ENCODE measurements around the gene DUS2.

The DUS2 gene

DNA sequence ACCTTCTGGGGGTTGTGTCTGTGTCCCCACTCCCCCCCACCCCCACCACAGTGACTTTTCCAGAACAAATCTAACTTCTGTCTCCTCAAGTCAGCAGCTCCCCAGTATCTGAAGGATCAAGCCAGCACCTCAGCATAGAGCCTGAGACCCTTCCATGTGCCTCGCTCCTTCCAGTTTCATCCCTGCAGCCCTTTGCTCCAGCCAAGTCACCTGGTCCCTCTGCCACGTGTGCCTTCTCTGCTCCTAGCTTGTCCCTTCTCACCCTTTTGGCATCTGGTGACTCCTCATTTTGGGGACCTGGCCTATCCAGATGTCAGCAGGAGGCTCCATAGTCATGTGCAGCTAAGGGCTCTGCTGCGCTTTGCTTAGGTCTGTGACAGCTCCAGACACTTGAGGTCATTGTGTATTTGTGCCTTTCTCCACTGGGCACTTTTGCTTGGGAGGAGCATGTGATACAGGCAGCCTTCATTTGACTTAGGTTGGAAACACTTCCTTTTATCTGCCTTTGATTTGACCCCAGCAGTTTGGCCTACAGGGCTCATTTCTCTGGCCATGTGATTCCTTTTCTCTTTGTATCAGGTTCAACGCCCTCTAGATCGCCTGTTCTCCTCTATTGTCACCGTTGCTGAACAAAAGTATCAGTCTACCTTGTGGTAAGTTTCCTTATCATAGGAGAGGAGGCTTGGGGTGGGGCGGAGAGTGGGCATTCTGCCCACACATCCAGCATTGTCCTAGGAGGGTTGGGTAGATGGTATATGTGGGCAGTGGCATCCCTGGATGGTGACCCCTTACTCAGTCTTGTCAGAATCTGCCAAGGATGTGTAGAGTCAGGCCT is 55.0 kb downstream of the DUS2 start:
- DNase-seq (ENCODE audit: low spot score) = no peak

DNA sequence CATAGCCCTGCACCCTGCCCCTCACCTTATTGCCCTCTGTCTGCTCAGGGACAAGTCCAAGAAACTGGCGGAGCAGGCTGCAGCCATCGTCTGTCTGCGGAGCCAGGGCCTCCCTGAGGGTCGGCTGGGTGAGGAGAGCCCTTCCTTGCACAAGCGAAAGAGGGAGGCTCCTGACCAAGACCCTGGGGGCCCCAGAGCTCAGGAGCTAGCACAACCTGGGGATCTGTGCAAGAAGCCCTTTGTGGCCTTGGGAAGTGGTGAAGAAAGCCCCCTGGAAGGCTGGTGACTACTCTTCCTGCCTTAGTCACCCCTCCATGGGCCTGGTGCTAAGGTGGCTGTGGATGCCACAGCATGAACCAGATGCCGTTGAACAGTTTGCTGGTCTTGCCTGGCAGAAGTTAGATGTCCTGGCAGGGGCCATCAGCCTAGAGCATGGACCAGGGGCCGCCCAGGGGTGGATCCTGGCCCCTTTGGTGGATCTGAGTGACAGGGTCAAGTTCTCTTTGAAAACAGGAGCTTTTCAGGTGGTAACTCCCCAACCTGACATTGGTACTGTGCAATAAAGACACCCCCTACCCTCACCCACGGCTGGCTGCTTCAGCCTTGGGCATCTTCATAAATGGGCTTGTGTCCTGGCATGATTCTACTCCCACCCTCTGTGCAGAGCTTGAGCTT is 55.8 kb downstream of the DUS2 start:
- no peak for DNase-seq (ENCODE audit: low spot score)

DNA sequence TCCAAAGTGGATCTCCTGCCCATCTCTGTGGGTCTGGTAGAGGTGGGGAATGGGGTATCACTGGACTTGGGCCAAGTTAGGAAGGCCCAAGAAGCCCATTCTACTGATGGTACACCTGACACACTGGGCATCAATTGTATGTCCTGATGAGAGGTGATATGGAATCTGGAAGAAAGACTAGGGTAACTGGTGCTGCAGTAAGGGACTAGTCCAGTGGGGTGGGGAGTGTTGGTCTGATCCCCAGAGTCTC is 56.2 kb downstream of the DUS2 start:
- DNase-seq (ENCODE audit: low spot score) = no peak

GRCh38 chr16:68079626-68080344 is 56.7 kb downstream of the DUS2 start:
- peak; percentile 73 for DNase-seq (ENCODE audit: low spot score)

DNA sequence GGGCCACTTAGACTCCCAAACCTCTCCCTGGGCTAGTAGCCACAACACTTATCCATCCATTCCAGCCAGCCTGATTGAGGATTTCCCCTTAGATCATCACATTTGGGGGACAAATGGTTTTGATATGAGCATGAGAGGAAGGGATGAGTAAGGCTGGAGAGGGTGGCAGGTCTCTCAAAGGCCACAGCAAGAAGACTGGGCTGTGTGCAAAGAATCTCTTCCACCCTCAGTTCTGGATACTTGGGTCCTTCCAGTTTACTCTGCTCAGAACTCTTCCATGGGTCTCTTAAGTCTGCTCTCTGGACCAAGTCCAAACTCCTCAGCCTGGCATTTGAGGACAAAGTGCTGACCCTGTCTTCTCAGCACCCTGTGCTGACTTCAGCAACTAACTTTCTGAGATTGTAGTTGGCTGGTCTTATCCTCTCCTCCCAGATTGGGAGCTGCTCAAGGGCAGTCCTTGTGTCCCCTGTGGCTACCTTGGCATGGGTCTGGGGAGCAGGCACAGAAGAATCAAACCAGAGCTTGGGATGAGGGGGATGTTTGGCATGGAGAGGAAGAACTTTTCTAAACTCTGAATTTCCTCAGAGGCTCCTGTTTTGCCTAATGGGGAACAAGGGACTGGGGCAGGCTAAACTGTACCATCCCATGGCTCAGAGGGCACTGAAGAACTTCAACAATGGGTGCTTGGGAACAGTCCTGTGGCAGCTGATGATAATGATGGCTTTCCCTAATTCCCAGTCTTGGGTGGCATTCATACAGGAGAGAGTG is 59.0 kb downstream of the DUS2 start:
- no peak for DNase-seq (ENCODE audit: low spot score)

DNA sequence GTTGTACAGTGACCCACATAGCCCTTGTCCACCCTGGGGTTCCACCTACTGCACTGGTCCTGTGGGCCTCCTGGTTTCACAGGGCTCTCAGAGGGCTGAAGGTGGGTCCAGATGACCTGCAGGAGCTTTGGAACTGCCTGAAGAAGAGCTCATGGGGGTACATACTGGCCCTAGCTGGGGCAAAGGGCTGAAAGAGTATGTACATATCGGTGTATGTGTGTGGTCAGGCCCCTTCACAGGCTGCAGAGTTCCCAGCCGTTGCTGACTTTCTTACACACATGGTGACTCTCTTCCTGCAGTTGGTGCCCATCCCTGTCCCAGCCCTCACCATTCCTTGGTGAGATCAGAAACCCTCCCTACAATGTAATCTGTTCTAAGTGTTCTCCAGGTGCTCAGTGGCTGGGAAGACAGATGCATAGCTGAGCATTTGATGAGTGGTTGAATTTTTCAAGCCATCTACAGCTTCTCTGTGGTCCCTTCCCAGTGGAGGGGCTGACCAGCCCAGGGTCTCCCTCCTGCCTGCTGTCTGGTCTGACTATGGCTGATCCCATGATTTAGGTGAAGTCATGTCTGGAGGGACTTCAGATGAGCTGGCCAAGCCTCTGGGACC is 59.6 kb downstream of the DUS2 start:
- no peak for DNase-seq (ENCODE audit: low spot score)

DNA sequence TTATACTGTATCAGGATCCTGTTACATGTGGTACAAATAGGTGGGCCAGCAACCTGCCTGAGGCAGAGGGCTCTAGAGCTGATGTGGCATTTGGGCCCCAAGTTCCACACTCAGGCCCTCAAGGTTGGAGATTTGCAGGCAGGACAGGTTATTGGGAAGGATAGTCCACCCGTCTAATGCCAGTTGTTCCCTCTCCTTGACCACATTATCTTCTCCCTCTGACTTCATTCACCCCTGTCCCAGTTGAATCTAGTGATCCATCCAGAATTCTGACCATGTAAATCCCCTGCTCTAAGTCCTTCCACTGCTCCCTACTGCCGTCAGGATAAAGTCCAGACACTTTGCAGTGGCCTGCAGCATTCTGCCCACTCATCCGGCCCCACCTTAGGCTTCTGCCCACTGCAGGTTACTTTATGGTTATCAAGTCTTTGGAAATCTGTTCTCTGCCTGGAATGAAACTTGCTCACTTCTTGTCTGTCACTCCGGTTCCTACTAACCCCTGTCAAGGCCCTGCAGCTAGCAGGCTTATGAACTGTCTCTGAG is 60.2 kb downstream of the DUS2 start:
- no peak for DNase-seq (ENCODE audit: low spot score)

- DNase-seq (ENCODE audit: low spot score) = no peak
These were observed 60.9 kb downstream of the DUS2 start for GRCh38 chr16:68083861-68084503.

- peak; percentile 81 for DNase-seq (ENCODE audit: low spot score)
These were observed 61.6 kb downstream of the DUS2 start for GRCh38 chr16:68084504-68085258.

DNA sequence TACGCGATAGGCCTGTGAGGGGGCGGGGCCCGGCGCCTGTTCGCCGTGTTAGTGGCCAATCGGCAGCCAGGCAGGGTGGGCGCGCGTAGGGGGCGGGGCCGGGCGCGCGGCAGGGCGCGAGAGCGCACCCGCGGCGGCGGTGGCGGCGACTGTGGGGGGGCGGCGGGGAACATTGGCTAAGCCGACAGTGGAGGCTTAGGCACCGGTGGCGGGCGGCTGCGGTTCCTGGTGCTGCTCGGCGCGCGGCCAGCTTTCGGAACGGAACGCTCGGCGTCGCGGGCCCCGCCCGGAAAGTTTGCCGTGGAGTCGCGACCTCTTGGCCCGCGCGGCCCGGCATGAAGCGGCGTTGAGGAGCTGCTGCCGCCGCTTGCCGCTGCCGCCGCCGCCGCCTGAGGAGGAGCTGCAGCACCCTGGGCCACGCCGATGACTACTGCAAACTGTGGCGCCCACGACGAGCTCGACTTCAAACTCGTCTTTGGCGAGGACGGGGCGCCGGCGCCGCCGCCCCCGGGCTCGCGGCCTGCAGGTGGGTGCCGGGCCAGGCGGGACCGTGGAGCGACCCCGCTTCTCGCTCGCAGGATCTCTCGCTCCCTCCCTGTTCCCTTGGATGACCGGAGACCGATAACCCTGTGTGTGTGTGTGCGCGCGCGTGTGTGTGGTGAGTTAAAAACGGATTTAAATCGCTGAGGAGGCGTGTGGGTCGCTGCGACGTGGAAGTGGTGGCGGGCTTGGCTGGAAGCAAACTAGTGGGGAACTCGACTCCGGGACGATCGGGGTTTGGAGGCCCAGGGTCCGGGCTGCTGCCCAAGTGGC is 62.4 kb downstream of the DUS2 start, which contains the start of gene NFATC3:
TSS of gene NFATC3 (plus strand) at position 112 of the 813 bp plus-strand sequence. CDS start at position 424, 312 bp downstream.
- peak; percentile 99 for DNase-seq (ENCODE audit: low spot score)

- DNase-seq (ENCODE audit: low spot score) = no peak
These were observed 63.3 kb downstream of the DUS2 start for GRCh38 chr16:68086336-68086841.

GRCh38 chr16:68086860-68087268 is 63.8 kb downstream of the DUS2 start:
- DNase-seq (ENCODE audit: low spot score) = no peak

DNA sequence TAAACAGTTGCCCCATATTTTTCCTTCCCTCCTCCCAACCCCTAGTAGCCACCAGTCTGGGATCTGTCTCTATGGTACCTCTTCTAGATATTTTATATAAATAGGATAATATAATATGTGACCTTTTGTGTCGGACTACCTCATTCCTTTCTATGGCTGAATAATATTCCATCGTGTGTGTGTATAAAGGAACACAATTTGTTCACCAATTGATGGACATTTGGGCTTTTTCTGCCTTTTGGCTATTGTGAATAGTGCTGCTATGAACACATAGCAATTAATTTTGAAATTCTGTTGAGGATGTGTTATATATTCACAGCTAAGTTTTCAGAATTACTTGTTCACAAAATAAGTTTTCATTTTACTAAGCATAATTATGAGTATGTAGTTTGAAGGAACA is 64.6 kb downstream of the DUS2 start:
- no peak for DNase-seq (ENCODE audit: low spot score)

- no peak for DNase-seq (ENCODE audit: low spot score)
These were observed 65.3 kb downstream of the DUS2 start for GRCh38 chr16:68088130-68088972.

DNA sequence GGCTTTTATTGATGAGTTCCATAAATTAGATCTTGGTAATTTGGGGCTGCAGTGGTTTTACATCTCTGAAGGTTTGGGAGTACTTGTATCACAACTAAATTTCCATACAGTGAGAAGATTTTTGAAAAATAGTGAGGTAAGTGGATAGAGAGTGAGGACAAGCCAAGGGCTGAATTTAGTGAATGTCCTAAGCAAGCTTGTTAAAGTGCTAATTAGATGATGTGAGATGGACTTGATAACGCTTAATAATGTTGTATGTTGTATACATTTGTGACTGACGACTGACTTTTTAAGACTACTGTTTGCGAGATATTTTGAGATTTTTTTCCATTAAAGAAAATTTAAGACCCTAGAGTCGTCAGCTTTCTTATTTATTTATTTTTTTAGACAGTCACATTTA is 66.0 kb downstream of the DUS2 start:
- DNase-seq (ENCODE audit: low spot score) = no peak

GRCh38 chr16:68090130-68090529 is 67.0 kb downstream of the DUS2 start:
- DNase-seq (ENCODE audit: low spot score) = no peak

DNA sequence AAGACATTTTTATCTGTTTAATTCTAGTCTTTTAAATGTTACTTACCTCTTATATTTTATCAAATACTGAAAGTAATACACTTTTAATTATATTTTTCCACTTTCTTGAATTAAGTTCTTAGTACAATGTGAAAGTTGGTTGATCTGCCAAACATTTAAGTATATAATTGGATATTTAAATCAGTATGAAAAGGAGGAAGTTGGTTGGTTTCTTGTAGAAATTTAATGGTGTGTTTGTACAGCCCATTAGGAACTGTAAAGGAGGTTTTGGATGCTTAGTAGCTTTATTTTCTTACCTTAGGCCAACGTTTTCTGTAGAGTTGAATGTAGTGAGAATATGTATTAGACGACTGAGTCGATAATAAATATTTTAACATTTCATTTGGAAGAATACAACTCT is 67.4 kb downstream of the DUS2 start:
- DNase-seq (ENCODE audit: low spot score) = no peak

Data from CD4-positive, alpha-beta T cell treated with Interleukin-15 for 4 hours (primary cell).